ENCODE results near the gene MTMR3.

The MTMR3 gene

DNA sequence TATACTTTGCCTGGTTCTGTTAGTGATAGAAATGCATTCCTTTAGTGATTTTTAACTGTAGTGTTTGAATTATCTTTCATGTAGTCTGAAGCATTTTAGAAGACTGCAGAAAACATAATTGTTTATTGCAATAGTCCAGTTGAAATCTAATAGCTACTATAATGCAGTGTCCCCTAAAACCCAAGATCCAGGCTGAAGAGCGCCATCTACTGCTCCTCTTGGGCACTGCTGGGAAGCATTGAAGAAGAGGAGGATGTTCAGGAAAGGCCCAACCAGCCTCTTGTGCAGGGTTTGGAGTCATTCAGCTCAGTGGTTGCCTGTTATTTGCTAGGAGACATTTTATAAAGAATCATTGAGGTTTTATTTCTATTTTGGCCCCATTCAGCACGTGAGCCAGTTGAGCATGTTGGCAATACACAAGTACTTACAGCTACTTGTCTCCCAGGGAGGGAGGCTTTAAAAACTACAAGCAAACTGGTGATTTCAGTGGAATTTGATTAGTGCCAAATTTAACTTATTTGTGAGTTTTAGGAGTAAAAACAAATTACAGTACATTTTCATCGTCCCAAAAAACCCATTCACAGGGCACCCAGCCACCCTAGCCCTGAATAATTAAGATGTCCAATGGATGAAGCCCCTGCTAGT, 122.4 kb downstream of the MTMR3 start:
- peak; percentile 55 to 59 for DNase-seq

DNA sequence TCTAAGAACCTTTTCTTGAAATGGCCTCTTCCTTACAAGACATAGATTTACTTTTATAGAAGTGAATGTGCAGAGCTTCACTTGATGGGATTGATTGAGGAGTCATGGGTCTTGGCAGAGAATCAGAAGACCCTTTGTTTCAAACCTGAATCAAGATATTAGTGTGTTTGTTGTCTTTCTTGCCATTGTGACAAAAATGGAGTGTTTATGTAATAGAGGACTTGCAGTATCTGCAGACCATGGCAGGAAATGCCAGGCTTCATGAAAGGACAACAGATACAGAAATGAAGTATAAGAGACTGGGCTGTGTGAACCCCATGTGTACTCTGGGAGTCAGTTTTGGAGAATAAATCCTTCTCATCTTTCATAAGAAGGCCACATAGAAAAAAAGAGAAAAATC, 124.4 kb downstream of the MTMR3 start:
- DNase-seq, result no peak

DNA sequence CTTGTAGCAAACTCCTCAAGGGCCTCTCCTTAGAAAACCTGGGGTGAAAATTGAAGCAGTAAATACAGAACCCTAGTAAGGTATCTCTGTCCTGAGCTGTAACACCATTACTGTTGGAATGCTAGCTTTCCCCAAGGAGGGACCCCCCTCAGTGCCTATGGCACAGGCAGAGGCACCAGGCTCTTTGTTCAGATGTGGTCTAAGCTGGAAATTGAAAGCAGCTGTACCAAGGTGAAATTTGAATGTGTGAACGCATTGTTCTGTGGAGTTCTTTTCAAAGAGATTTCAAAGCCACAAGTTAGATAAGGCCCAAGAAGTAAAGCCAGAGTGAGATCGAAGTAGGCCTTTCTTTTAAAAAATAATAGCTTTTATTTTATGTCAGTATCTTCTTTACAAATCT, 125.4 kb downstream of the MTMR3 start:
- DNase-seq, result no peak

DNA sequence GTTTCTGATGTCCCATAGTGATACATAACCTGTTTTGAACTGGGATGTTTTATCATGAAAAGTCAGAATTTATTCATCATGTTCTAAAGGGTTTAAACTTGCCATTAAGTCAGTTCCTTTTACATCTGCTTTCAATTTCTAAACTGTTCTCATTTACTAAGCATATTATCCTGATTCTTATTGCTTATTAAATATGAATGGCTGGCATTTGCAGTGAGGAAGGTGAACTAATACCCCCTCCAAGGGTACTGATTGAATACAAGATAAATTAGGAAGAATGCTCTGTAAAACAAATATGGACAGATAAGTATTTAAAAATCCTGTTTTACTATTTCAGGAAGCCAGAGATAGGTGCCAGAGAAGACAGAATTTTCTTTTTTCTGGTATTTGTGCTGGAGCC, 126.5 kb downstream of the MTMR3 start:
- DNase-seq, result no peak

DNA sequence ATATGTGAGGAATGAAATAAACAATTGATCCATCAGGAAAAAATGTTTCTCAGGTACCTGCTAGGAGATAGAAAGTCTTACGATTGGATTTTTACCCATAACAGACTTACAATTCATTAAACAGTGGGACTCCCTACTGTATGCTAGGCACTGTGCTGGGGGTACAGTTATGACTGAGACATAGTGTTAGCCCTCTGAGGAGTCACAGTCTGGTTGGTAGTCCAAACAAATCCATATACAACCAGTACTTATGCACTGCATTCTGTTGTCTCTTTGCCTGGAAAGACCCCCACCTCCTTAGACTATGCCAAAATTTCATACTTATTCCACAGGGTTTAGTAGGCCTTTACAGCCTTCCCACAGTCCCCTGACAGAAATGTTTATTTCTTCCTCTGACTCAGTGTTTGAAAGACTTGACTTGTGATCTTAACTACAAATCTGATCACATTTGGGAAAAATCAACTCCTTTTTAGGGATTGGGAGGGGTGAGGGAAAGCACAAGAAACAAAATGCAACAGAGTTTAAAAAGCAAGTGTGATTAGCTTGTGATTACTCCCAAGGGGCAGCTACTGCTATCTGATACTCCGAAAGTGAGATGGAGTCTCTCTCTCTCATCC, 127.9 kb downstream of the MTMR3 start:
- DNase-seq, result no peak

DNA sequence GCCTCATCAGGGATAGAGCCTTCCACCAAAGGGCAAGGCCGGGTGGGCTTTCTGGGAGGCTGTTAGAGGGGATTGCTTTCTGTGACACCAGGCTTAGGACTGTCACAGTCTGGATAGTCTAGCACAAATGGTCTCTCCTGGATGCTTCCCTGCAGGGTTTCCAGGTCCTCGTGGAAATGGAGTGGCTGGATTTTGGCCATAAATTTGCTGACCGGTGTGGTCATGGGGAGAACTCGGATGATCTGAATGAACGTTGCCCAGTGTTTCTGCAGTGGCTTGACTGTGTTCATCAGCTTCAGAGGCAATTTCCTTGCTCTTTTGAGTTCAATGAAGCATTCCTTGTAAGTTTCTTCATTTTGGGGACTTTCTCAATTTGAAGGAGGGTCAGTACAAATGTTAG, 130.2 kb downstream of the MTMR3 start:
- DNase-seq, result no peak

DNA sequence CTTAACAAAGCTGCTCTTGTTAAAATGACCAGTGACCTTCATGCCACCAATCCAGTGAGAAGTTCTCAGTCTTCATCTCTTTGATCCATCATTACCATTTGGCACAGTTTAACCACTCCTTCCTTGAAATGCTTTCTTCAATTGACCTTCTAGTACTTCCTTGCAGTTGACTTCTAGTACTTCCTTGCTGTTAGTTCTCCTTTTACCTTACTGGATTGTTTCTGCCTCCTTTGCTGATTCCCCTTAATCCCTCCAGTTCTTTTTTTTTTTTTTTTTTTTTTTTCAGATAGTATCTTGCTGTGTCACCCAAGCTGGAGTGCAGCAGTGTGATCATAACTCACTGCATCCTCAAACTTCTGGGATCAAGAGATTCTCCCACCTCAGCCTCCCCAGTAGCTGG, 131.3 kb downstream of the MTMR3 start:
- DNase-seq, result no peak

DNA sequence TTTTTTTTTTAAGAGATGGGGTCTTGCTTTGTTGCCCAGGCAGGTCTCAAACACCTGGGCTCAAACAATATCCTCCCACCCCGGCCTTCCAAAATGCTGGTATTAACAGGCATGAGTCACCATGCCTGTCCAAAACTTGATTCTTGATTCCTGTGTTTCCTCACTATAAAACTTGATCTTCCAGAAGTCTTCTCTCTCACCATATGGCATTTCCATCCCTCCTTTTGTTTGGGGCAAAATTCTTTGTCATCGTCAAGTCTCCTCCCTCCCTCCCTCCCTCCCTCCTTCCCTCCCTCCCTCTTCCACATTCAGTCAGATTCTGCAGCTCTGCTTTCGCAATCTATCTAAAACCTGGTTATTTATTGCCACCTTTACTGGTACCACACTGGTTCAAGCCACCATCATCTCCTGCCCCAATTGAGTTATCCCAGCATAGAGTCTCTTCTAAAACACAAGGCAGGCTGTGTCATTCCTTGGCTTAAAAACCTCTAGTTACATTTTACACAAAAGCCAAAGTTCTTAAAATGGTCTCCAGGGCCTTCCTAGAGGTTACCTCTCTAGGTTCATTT, 132.3 kb downstream of the MTMR3 start:
- no peak for DNase-seq

DNA sequence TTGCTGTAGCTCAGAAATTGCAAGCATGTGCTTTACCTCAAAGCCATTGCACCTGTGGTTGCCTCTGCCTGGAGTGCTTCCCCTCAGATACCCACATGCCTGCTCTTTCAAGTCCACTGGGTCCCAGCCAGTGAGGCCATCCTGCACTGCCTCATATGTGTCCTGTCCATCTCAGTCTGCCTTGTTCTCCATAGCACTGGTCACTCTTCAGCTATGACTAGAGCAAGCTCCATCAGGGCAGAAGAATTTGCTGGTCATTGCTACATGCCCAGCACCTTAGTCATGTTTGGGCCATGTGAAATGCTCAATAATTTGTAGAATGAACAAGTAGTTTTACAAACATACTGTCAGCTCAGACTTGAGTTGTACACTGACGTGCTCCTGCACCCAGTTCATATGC, 132.9 kb downstream of the MTMR3 start:
- DNase-seq, result no peak

DNA sequence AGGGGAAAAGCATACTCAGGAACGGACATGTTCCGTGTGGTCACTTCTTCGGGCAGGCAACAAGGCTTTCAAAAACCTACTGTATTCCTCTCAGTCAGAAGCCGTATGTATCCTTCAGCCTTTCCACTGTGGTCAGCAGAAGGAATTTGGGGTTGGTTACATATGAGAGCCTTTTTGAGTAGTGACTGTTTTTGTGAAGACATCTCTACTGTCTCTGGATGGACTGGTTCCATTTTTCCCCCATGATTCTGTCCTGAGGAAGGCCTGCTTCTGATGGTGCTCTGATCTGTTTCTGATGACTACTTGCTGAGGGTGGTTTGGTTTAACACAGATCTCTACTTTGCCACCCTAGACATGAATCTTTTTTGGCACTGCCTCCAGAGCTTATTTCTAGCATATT, 133.6 kb downstream of the MTMR3 start:
- DNase-seq, result no peak

DNA sequence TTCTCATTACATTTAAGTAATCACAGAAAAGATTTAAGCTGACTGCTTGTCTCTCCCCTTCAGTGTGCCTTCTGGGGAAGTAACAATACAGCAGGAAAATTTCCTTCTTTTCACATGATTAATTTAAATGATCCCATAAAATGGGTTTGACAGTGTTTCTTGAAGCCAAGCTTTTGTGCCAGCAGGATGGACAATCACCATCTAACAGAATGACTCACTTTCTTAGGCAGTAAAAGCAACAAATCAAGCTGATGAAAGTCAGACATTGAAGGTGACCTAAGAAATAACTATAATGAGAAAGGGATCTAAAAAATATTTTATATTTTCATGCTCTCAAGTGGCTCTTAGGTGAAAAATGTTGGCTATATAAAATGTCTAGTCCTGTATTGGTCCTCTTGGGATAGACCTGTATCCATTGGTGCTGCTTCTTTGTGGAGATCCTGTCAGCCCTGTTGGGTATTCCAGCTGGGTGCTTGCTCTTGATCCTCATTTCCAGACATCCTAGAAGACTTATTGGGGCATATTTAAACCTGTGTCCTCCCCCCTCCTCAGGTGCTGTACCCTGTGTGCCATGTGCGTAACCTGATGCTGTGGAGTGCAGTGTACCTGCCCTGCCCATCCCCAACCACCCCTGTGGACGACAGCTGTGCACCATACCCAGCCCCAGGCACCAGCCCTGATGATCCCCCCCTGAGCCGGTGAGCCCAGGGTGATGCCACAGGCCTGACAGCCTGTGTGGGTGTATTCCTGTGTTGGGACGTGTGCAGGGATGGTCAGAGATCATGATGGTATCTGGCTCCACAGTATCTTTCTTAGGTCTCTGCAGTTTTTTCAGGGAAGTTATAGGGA, 134.6 kb downstream of the MTMR3 start:
- DNase-seq, result no peak

DNA sequence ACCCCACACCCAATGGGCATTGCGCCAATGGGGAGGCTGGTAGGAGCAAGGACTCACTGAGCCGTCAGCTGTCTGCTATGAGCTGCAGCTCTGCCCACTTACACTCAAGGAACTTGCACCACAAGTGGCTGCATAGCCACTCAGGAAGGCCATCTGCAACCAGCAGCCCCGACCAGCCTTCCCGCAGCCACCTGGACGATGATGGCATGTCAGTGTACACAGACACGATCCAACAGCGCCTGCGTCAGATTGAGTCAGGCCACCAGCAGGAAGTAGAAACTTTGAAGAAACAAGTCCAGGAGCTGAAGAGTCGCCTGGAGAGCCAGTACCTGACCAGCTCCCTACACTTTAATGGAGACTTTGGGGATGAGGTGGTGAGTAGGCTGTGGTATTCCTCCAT, 137.5 kb downstream of the MTMR3 start:
- no peak for DNase-seq

DNA sequence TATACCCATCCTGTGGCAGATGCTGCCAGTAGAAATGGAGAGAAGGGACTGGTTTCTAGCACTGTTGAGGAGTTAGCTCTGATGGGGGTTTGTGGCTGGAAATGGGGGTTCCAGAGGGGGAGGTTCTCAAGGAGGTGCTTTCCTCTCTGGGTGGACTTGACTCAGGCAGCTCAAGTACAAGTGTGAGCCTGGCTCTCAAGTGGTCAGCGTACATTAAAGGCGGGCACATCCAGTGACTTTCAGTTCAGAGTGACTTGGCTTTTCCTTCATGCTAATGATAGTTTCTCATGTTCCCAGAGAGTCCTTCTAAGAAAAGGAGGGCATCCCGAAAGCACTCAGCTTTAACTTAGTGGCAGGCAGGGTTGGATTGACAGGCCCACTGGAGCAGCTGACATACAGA, 138.4 kb downstream of the MTMR3 start:
- DNase-seq, result no peak

DNA sequence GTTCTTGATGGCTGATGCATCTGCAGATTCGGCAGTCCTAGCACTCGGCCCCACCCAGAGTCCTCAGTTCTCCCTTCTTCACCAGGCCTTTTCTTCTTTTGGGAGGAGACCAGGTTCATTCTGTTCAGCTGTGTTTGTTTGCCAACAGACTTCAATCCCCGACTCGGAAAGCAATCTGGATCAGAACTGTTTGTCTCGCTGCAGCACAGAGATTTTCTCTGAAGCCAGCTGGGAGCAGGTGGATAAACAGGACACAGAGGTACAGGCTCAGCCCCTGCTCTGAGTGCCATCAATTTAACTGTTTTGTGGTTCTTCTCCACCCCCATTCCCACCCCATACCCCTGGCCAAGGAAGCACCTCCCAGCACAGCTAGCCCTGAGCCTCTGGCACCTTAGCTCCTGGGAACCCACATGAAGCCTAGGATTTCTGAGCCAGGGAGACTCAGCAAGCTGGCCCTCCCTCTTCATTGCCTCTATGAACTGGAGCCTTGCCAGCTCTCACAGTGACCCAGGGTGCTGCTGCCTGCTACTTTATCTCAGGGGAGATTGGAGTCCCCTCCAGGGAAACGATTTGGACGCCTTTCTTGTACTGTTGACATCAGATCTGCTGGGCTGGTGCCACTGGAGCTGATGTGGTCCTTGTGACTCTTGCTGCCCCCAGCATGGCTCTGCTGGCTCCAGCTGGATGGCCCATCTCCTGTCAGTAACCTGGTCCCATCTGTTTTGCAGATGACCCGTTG, 139.1 kb downstream of the MTMR3 start:
- DNase-seq, result no peak

DNA sequence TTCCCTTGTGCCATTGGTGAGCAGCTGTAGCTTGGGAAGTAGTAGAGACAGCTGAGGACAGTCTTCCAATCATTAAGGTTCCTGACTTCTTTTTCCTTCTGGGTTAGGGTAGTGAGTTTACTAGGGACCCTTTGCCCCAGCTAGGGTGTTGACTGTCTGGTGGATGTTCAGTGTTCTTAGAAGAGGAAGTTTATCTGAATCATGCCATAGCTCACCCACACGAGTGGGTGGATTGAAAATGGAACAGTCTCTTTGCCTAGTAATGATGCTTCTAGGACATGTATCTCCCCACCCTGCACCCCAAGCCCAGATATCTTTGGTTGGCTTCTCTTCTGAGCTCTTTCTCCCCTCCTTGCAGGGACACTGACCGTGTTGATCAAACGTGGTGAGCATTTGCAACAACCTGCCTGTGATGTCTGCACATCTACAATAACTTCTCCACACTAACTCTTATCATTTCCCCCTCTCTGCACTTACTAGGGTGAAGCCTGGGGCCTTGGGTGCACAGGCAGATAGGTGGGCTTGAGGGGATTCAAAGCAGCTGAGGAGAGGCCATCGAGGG, 140.2 kb downstream of the MTMR3 start:
- DNase-seq, result no peak

DNA sequence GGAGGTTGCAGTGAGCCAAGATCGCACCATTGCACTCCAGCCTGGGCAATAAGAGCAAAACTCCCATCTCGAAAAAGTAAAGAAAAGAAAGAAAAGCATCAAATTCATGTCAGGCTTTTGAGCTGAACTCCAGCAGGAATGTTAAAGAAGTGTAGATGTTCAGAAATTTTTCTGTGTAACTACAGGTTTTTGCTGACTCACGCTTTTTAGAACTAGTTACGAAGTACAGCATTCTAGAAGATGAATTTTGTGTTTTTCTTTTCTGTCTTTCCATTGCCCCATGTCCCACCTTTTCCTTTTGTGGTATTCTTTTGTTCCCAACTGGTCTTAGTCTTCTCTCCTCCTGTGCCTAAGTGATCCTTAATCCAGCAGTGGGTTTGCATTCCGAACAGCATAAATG, 141.3 kb downstream of the MTMR3 start:
- DNase-seq, result no peak

DNA sequence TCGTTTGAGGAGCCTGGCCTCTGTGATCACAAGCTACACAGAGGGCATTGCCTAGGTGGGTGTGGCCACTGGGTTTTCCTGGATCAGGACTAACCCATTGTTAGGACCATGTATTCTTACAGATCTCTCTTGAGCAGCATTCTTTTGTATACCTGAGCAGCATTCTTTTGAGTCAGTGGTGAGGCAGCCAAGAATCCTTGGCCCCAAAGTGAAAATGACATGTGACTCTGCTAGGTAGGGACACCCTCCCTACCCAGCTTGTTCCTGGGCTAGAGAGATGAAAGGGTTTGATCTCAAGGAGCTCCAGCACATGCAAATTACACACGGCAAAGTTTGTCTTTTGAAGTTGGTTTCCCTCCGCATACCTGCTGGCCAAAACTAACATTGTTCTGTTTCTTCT, 142.2 kb downstream of the MTMR3 start:
- DNase-seq, result no peak

DNA sequence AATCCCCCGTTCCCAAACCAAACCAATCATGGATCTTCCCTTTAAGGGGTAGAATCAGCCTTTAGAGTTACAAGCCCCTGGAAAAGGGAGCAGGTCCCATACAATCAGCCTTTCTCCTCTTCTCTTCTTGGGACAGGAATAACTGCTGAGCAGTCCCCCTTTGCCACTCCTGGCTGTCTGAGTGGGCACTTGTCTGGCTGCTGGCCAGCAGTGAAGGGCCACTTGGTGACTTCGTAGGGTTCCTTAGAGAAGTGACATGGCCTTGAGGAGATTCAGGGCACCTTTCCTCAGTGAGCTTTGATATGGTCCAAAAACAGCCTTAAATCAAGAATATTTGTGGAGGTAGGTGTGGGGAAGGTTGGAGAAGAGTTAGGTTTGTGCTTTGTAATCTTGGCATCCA, 143.8 kb downstream of the MTMR3 start:
- DNase-seq, result no peak

DNA sequence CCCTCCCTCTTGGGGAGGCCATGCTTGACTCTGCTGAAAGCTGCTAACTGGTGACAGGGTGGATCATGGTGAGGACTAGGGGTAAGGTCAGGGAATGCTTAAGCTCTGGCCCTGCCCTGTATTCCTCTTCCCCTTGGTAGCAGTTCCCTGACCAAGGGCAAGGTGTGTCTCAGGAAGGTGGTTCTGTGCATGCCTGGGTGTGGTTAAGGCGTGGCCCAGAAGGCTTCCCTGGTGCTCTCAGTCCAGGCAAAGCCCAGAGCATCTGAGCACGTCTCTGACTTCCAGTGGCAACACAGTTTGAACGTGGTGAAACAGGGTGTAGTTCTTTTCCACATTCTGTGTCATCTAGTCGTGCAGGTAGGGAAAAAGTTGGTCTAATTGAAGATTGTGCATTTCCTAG, 144.2 kb downstream of the MTMR3 start:
- no peak for DNase-seq

DNA sequence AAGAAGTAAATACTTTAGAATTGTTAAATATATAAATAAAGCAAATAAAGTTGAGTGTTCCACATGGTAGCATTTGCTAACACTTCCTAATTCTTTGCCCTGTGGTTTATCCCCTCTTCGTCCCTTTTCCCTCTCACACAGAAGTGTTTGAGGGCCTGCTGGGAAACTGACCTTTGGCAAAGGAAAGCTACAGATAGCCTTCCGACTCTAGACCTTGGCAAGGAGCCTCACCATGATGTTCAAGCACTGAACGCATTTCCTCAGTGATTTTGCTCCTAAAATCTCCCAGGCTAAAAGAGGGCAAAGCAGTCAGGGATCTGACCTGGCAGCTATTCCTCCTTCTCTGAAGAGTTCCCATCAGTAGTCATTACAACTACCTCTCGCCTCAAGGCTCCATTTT, 144.8 kb downstream of the MTMR3 start:
- DNase-seq, result no peak

DNA sequence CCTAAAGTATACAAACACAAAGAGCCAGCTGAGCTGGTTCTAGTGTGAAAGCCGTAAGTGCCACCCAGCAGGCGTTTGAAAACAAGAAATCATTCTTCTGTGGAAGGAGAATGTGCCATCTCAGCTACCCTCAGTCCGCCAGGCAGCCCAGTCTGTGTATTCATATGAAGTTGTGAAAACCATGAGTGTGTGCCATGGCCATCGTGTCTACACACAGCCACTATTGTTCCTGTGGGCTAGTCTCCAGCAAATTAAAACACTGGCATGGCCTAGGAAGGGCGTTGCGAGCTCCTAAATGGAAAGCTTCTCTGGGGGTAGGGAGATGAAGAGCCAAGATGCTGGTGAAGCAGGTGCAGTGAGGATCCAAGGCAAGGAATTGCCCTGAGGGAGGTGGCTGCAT, 145.8 kb downstream of the MTMR3 start:
- no peak for DNase-seq

DNA sequence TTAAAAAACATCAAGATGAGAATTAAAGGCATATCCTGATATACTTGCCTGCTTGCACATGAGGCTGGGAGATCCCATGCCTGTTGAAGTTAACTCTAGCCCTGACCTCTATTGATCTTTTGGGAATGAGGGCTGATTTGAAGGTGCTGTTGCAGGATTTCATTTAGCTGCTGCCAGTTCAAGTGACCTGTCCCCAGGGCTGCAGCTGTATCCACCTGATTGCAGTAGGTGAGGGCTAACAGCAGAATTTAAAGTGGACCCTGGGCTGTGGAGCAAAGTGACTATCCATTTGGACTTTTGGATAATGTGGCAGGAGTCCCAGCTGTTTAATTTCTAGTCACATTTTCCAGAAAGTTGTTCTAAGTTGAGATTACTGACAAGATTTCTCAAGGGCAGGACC, 146.5 kb downstream of the MTMR3 start:
- DNase-seq, result no peak

DNA sequence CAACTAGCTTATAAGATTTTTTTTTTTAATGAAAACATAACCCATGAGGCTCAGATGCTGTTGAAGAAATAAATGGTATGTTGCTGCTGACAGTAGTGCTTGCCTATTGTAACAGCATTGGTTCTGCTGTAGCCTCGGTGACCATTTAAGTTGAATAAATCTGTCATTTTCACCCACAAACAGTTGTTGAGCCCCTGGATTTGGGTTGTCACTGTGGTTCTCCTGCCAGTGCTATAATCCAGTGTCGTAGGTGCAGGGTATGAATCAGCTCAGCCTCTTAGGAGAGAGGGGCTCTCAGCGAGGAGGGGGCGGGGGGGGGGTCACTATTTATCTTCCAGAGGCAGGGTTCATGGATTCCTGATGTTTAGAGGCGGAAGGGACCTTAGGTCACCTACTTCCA, 147.4 kb downstream of the MTMR3 start:
- no peak for DNase-seq

Data from CD4-positive, alpha-beta T cell treated with Interleukin-4 for 1 hour (primary cell).